Stimulated activated naive CD4-positive, alpha-beta T cell treated with Interleukin-2 at 50 U/mL for 16 hours (primary cell): ENCODE measurements around the gene ILKAP.

Source experiments
- DNase-seq: peaks from one replicate; lab custom pipeline; 2025; lab: John Stamatoyannopoulos, UW

ILKAP gene

GRCh38 chr2:238236571-238236970 lies 33.1 kb upstream of the ILKAP start:
- DNase-seq = no peak

- DNase-seq = no peak
Measured at GRCh38 chr2:238235856-238236255, 32.4 kb upstream of the ILKAP start.

GRCh38 chr2:238235331-238235732 lies 31.8 kb upstream of the ILKAP start:
- DNase-seq = no peak

GRCh38 chr2:238233625-238234024 lies 30.1 kb upstream of the ILKAP start:
- DNase-seq = no peak

GRCh38 chr2:238231809-238232208 lies 28.3 kb upstream of the ILKAP start:
- no peak for DNase-seq

- peak; percentile 75 for DNase-seq
Measured at GRCh38 chr2:238231251-238231793, 27.8 kb upstream of the ILKAP start.

- DNase-seq = no peak
Measured at GRCh38 chr2:238230699-238231098, 27.2 kb upstream of the ILKAP start.

- DNase-seq = no peak
Measured at GRCh38 chr2:238228700-238229099, 25.2 kb upstream of the ILKAP start.

- DNase-seq = no peak
Measured at GRCh38 chr2:238227587-238228032, 24.1 kb upstream of the ILKAP start.

GRCh38 chr2:238226698-238227586 lies 23.4 kb upstream of the ILKAP start:
- no peak for DNase-seq

- DNase-seq = no peak
Measured at GRCh38 chr2:238225911-238226697, 22.6 kb upstream of the ILKAP start.

- no peak for DNase-seq
Measured at GRCh38 chr2:238225121-238225520, 21.6 kb upstream of the ILKAP start.

- no peak for DNase-seq
Measured at GRCh38 chr2:238224356-238225035, 21.0 kb upstream of the ILKAP start.

- DNase-seq = no peak
Measured at GRCh38 chr2:238220892-238221521, 17.5 kb upstream of the ILKAP start.

- DNase-seq = no peak
Measured at GRCh38 chr2:238220274-238220891, 16.9 kb upstream of the ILKAP start.

GRCh38 chr2:238216651-238217184 lies 13.2 kb upstream of the ILKAP start:
- no peak for DNase-seq

- no peak for DNase-seq
Measured at GRCh38 chr2:238207006-238207405, 3.5 kb upstream of the ILKAP start.

GRCh38 chr2:238203973-238204683 lies 633 bp upstream of the ILKAP start:
- DNase-seq = no peak

GRCh38 chr2:238202326-238203093 lies 985 bp downstream of the ILKAP start:
- peak; percentile 6 for DNase-seq

- DNase-seq = no peak
Measured at GRCh38 chr2:238190445-238190844, 13.1 kb downstream of the ILKAP start.
